NCI-H446 treated with DMSO at 0.1 percent for 48 hours (cell line): ENCODE results near the gene PADI3.
"Not testable (repeated sequence)": the region's sequence is repeated elsewhere in the genome, so short reads cannot be mapped to it uniquely, and the experiment has no call there.

ENCODE experiments used
- DNase-seq: peaks from one replicate; lab custom pipeline; 2025; lab: John Stamatoyannopoulos, UW

PADI3 gene

DNA sequence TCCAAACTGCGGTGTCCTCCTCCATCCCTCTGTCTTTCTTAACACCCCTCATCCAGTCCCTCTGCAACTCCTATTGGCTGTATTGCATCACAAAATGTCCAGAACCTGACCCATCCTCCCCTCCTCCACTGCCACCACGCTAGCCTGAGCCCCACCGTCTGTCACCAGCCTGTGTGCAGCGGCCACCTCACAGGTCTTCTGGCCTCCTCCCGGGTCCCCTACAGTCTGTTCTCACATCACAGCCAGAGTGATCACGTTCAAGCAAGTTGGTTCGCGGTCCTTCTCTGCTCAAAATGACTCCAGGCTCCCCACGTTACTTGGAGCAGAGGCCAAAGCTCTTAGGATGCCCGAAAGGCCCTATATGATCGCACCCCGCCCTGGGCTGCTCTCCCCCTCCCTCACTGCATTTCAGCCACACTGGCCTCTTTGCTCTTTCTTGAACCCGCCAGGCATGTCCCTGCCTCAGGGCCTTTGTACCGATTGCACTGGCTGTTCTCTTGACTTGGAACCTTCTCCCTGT lies 56.7 kb downstream of the PADI3 start:
- DNase-seq, result no peak

DNA sequence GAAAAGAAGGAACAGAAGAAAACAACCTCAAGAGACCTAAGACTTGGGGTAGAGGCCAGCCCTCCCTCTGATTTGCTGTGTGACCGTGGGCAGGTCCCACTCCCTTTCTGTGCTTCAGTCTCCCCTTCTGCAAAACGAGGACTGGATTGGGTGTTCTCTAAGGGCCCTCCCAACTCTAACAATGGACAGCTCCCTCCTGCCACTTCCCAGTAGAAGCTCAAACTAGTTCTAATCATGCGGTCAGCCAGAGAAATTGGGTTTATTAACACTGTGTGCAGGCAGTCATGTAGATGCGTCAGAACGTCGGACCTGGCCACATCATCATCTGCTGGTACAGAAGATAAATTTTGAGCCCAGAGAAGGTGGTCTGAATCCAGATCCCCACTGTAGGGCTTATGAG lies 57.5 kb downstream of the PADI3 start:
- DNase-seq, result no peak

DNA sequence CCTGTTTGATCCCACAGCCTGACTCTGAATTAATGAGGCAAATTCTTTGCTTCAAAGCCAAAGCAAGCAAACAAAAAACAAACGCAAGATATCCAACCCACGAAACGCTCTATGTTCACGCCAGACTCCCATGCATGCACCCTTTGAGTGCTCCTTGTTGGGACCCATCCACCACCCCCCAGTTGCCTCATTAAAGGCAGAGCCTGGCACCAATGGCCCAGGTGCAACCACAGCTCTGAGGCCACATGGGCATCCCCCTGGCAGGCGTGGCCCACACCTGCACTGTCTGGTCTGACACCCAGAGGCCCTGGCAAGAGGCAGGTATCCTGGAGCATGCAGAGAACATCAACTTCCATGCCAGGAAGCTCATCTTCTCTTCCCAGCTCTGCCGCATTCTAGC lies 58.0 kb downstream of the PADI3 start:
- no peak for DNase-seq

DNA sequence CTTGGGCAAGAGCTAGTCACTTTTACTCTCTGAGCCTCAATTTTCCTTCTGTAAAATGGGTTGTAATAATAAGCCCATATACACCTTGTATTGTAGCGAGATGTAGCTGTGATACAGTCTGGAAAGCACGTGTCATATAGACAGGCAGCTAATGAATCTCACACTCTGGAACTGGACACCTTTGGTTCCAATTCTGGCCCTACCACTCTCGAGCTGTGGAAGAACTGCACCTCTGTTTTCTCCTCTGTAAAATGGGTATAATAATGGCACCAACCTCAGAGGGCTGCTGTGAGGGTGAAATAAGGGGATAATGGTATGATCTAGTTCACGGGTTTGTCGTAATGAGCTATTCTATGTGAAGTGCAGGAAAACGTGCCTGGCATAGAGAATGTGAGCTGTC lies 58.4 kb downstream of the PADI3 start:
- DNase-seq, result no peak

DNA sequence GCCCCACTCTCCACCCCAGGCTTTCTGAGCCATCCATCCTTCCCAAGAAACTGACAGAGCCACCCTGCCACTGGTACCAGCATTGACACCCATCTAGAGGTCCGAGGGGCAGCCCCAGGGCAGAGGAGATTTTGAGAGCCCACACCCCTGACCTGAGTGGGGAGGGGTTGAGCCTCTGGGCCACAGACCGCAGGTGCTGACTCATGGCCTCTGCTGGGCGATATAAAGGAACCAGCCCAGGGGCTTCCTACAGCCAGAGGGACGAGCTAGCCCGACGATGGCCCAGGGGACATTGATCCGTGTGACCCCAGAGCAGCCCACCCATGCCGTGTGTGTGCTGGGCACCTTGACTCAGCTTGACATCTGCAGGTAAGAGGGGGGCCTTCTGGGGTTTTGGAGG lies 59.0 kb downstream of the PADI3 start, which contains the start of gene PADI4:
Gene PADI4, plus strand, starts transcription at position 252 of the 400 bp plus-strand sequence. Its CDS starts 26 bp downstream, at position 278.
- DNase-seq, result no peak

DNA sequence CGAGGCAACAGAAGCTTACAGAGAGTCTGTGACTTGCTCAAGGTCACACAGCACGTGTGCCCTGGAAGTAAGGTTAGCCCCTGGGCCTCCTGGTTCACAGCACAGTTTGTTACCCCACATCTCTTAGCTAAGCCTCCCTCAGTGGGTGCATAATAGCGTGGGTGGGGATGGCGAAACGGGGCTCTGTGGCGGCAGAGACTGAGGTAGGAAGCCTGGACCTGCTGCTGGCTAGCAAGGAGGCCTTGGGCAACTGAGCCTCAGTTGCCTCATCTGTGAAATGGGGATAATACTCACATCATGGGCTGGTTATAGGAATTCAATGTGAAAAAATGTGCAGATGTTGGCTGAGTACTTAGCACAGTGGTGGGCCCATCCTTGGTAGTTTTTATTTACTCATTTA lies 59.7 kb downstream of the PADI3 start:
- DNase-seq, result no peak

DNA sequence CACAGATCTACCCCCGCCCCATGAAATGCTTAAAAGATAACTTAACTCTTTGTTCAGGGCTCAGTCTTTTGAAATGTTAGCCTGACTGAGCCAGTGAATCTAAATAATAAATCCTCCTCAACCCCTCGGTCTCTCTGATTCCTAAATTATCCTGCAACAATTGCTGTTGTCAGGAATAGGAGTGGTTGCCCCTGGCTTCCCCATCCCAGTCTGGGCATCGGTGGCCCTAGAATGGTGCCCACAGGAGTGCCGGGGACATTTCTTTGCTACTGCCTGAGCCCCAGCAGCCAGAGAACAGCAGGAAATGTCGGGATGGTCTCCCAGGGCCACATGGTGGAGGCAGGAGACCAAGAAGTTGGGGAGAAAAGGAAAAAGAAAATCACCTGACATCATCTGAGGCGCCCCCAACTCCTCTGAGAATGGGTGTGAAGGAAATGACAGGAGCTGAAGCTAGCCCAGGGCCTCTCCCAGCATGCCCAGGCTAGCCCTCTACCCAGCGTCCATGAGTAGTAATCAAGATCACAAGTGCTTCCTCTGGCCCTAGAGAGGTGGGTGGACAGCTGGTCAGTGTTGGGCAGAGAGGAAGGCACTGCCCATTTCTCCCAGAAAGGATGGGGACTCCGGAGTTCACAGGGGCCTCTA lies 60.6 kb downstream of the PADI3 start:
- no peak for DNase-seq

DNA sequence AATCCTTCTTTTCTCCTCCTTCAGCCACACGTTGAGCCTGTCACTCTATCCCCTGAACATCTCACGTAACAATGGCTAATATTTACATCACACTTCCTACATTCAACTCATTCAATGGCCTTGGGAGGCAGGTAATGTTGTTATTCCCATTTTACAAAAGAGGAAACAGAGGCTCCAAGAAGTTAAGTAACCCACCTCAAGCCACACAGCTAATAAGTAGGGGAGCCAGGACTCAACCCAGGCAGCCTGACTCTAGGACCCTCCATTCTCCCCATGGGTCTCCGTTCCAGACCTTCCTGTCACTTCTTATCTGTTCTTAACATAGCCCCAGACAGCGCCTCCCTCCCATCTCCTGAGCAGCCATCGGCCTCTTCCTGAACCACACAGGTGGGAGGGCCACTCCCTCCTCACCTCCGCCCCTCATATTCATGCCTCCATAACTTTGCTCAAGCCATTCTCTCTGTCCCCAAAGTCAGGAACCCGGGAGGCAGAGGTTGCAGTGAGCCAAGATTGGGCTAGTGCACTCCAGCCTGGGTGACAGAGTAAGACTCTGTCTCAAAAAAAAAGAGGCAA lies 61.3 kb downstream of the PADI3 start:
- no peak for DNase-seq

DNA sequence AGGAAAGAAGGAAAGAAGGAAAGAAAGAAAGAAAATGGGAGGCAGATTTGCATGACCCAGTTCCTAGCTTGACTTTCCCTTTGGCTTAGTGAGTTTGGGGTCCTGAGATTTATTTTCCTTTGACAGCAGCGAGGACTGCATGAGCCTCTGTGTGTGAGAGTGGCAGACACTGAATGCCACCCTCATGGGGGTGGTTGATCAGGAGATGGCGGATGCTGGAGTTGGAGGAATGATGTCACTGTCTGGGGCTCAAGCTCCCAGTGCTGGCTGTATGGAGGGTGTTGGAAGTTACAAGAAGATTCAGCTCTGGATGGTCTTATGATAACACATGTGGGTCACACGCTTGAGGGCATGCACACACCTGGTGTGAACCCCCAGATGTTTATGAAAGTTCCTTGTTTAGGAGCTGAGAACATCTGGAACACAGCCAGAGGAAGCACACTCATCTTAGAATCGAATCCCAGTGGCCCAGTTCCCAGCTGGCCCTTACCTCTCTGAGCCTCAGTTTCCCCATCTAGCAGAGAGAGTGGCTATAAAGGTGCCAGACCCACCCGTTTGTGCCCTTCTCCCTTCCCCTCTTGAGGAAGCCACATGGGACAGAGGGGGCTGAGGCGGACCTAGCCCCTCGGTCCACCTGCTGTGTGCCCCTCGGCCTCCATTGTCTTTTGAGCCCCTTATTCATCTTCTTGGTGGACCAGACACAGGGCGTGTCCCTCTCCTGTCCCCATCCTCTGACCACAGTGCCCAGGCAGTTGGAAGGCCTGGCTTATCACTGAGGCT lies 64.8 kb downstream of the PADI3 start:
- no peak for DNase-seq

DNA sequence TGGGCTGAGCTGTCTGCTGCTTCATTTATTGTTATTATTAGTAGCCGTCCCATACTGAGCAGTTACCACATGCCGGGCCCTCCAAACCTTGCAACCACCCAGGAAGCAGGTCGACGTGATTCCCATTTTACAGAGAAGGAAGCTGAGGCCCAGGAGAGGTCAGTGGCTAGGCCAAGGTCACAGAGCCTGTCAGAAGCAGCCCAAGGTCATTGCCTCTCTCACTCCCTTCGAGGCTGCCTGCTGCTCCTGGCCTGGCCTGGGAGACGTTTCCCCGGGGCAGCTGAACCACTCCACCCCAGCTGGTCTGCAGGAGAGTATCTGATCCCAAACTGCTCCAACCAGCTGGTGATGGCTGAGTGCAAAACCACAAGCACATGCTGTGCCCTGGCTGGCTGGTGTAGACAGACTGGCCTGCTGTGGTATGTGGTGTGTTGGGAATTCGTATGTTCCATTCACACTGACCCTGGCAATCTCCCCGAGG lies 65.6 kb downstream of the PADI3 start:
- no peak for DNase-seq

DNA sequence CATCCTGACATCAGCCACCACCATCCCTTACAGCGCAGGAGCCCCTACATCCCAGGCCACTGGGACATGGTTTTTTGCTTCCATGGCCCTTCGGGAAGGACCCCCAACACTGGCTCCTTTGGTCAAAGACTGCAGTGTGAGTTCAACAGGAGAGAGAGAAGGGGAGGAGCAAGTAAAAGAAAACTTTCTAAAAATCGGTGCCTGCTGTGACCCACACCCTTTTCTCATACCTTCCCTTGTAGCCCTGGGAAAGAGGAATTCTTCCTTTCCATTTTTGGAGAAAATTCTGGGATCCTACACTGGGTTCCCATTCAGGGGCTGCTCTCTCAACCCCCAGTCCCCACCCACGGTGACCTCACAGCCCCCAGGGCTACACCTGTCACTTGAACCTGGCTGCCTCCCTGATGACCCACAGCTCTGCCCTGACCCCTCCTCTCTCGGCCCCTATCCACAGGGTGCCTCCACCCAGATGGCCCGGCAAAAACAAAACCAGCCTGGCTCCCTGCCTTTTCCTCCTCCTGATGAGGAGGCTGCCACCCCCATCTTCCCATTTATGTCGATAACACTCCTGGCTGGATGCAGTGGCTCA lies 66.7 kb downstream of the PADI3 start:
- no peak for DNase-seq

DNA sequence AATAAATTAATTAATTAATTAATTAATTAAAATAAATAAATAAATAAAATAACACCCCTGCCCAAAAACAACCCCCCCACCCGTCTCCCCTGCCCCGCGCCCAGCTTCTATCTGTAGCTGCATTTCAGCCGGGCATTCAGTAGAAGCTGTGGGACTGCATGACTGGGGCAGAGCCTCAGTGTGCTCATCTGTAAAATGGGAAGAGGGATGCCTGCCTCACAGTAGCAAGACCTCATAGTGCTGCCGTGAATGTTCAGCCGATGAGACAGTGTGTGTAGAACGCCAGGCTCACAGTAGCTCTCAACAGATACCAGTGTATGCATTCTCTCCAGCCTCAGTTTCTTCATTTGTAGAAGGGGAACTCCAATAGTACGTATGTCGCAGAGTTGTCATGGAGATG lies 67.8 kb downstream of the PADI3 start:
- DNase-seq, result no peak

DNA sequence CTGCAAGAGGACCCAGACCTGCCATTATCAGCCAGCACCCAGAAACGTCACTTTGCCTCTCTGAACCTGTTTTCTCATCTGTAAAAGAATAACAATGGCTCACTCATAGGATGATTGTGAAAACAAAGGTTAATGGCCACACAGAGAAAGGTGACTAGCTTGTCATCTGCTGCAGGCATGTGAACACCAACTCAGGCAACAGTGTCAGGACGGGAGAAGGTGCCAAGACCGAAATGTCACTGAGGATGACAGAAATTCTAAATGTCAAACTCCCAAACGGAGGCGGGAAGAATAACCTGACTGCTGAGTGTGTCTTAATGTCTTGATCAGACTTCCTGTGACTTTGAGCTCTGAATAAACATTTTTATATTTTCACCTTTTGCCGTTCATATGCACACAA lies 69.4 kb downstream of the PADI3 start:
- DNase-seq, result no peak

DNA sequence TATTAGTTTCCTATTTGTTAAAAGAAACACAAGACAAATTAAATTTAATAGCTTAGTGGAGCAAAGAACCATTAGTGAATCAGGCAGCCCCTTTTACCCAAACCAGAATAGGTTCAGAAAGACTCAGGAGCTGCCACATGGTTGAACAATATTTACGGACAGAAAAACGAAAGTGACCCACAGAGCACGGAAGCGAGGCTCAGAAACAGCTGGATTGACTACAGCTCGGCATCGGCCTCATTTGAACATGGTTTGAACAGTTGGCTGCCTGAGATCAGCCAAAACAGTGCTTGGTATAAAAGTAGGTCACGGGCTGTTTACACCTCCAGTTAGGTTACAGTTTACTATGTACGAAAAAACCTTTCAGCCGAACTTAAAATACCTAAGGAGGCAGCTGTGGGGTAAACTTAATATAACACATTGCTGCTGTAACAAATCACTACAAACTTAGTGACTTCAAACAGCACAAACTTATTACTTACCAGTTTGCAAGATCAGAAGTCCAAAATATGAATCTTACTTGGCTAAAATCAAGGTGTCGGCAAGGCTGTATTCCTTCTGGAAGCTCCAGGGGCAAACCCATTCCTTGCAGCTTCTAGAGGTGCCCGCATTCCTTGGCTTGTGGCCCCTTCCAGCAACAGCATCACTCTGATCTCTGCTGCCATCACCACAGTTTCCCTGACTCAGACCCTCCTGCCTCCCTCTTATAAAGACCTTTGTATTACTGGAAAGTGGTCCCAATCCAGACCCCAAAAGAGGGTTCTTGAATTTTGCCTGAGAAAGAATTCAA lies 70.9 kb downstream of the PADI3 start:
- DNase-seq, result no peak

DNA sequence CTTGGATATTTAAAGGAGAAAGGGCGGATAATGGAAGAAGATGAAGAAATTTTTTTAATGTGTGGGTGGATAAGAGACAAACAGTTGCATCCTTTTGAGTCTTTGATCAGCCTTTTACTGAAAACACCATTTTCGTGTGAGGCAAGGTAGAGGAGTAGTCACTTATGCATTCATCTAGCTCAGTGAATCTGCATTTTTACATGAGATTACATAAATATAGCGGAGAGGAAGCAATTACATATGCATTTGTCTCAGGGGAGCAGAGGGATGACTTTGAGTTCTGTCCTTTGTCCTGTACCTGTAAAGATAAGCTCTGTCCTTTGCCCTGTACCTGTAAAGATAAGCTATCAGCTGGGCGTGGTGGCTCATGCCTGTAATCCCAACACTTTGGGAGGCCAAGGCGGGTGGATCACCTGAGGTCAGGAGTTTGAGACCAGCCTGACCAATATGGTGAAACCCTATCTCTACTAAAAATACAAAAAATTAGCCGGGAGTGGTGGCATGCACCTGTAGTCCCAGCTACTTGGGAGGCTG lies 73.0 kb downstream of the PADI3 start:
- DNase-seq, result not testable (repeated sequence)

DNA sequence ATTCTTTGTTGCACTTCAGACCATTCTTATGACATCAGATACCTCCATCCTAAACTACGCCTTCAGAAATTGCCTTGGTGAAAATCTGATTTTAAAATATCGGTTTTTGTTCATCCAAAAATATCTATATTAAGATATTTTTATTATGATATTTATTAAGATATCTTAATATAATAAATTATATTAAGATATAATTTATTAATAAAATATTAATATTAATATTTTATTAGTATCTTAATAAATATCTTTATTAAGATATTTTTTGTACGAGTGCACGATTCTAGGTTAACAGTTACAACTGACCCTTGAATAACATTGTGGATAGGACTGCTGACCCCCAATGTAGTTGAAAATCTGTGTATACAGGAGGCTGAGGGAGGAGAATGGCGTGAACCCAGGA lies 80.0 kb downstream of the PADI3 start:
- DNase-seq, result no peak

DNA sequence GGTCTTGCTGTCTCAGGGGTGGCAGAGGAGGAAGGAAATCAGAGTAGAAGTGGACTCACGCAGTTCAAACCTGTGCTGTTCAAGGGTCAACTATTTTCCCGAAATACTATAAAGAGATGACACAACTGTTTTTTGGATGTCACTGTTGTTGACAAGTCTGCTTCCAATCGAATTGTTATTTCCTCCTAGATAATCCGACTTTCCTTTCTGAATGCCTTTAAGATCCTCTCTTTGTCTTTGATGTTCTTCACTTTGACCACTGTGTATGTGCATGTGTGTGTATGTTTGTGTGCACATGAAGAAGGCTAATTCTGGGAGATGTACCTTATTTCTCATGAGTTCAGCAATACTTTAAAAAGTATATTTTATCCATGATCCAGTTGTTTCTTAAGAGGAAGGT lies 80.7 kb downstream of the PADI3 start:
- DNase-seq, result no peak

DNA sequence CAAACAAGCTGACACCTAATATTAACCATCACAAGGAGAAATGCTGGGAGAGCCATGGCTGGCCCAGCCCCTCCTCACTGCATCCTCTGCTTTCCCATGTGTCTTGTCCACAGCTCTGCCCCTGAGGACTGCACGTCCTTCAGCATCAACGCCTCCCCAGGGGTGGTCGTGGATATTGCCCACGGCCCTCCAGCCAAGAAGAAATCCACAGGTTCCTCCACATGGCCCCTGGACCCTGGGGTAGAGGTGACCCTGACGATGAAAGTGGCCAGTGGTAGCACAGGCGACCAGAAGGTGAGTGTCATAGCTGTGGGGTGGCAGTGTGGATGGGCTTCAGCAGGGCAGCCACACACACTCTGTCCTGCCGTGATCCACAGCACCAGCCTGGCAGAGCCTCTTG lies 82.0 kb downstream of the PADI3 start:
- no peak for DNase-seq

DNA sequence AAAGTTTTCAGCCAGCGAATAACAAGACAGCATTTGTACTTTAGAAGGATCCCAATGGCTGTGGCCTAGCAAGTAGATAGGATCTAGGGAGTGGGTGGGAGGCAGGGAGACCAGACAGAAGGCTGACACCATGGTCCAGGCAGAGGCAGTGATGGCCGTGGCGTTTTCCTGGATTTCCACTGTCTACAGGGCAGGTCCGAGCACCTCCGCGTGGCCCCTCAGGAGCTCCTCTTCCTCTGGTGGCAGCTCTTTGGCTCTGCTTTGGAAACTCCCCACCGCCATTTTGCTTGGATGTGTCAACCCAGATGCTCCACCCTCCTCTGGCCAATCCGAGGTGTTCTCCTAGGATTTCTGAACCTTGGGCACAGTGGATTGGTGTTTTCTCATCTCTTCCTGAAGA lies 84.2 kb downstream of the PADI3 start:
- DNase-seq, result no peak
